ENCODE results near the gene OTX2. TPM values are rescaled to one million over a fixed set of nuclear protein-coding genes. Genes with fewer than 3 reads are reported as not detected.

The OTX2 gene
- polyA plus RNA-seq, 4 donors: not detected

- 67 to 74% (median 72%) methylated on average over 6 of the region's 6 CpGs for WGBS, 3 donors
- Histone ChIP-seq H3K4me1 (ENCODE audit: control insufficient read depth in 3 of 3, insufficient read depth in 2 of 3, low read depth in 1 of 3, low read length in 2 of 3) (peaks cover 0 to 1% (median 0%) of the 10 kb centered on the region in 3 donors), H3K36me3 (ENCODE audit: control insufficient read depth in 3 of 3, insufficient read depth in 2 of 3, low read depth in 1 of 3, low read length in 3 of 3) (no peaks in the 10 kb centered on the region), H3K4me3 (ENCODE audit: low read depth in 1 of 3, low read length in 3 of 3) (no peak overlapping the region), H3K27ac (ENCODE audit: low read depth in 1 of 3, low read length in 2 of 3) (no peak overlapping the region), H3K9me3 (ENCODE audit: control insufficient read depth in 2 of 2, insufficient read depth in 1 of 2, low read depth in 1 of 2, low read length in 1 of 2) (no peaks in the 10 kb centered on the region), H3K27me3 (ENCODE audit: control insufficient read depth in 3 of 3, insufficient read depth in 3 of 3, low read length in 3 of 3) (peaks cover 0 to 4% (median 0%) of the 10 kb centered on the region in 3 donors)
- no peak for FAIRE-seq
- no peak for DNase-seq
These were observed 29.9 kb upstream of the OTX2 start for GRCh38 chr14:56840221-56840620.

- H3K27me3 ChIP-seq (ENCODE audit: control insufficient read depth in 3 of 3, insufficient read depth in 3 of 3, low read length in 3 of 3): peaks cover 0 to 7% (median 0%) of the 10 kb centered on the region in 3 donors
- no peak overlapping the region for H3K4me3 ChIP-seq (ENCODE audit: low read depth in 1 of 3, low read length in 3 of 3)
- H3K27ac ChIP-seq (ENCODE audit: low read depth in 1 of 3, low read length in 2 of 3): no peak overlapping the region
- DNase-seq (no peak), FAIRE-seq (no peak)
- no peaks in the 10 kb centered on the region for H3K4me1 ChIP-seq (ENCODE audit: control insufficient read depth in 3 of 3, insufficient read depth in 2 of 3, low read depth in 1 of 3, low read length in 2 of 3)
- H3K9me3 ChIP-seq (ENCODE audit: control insufficient read depth in 2 of 2, insufficient read depth in 1 of 2, low read depth in 1 of 2, low read length in 1 of 2): no peaks in the 10 kb centered on the region
- WGBS, 3 donors: 87 to 95% (median 93%) methylated on average over 4 of the region's 4 CpGs
- no peaks in the 10 kb centered on the region for H3K36me3 ChIP-seq (ENCODE audit: control insufficient read depth in 3 of 3, insufficient read depth in 2 of 3, low read depth in 1 of 3, low read length in 3 of 3)
These were observed 18.9 kb upstream of the OTX2 start for GRCh38 chr14:56829151-56829550.

- H3K4me3 ChIP-seq (ENCODE audit: low read depth in 1 of 3, low read length in 3 of 3): no peak overlapping the region
- DNase-seq (no peak), FAIRE-seq (no peak)
- H3K27me3 ChIP-seq (ENCODE audit: control insufficient read depth in 3 of 3, insufficient read depth in 3 of 3, low read length in 3 of 3): peaks cover 0 to 20% (median 0%) of the 10 kb centered on the region in 3 donors
- WGBS, 3 donors: 77 to 81% (median 78%) methylated on average over 4 of the region's 4 CpGs
- H3K9me3 ChIP-seq (ENCODE audit: control insufficient read depth in 2 of 2, insufficient read depth in 1 of 2, low read depth in 1 of 2, low read length in 1 of 2): no peaks in the 10 kb centered on the region
- no peaks in the 10 kb centered on the region for H3K4me1 ChIP-seq (ENCODE audit: control insufficient read depth in 3 of 3, insufficient read depth in 2 of 3, low read depth in 1 of 3, low read length in 2 of 3)
- no peak overlapping the region for H3K27ac ChIP-seq (ENCODE audit: low read depth in 1 of 3, low read length in 2 of 3)
- no peaks in the 10 kb centered on the region for H3K36me3 ChIP-seq (ENCODE audit: control insufficient read depth in 3 of 3, insufficient read depth in 2 of 3, low read depth in 1 of 3, low read length in 3 of 3)
These were observed 15.9 kb upstream of the OTX2 start for GRCh38 chr14:56826214-56826613.

GRCh38 chr14:56821805-56822610, 11.7 kb upstream of the OTX2 start:
- no peaks in the 10 kb centered on the region for H3K9me3 ChIP-seq (ENCODE audit: control insufficient read depth in 2 of 2, insufficient read depth in 1 of 2, low read depth in 1 of 2, low read length in 1 of 2)
- H3K36me3 ChIP-seq (ENCODE audit: control insufficient read depth in 3 of 3, insufficient read depth in 2 of 3, low read depth in 1 of 3, low read length in 3 of 3): no peaks in the 10 kb centered on the region
- WGBS, 3 donors: 25 to 47% (median 33%) methylated on average over 6 of the region's 6 CpGs
- H3K27ac ChIP-seq (ENCODE audit: low read depth in 1 of 3, low read length in 2 of 3): no peak overlapping the region
- FAIRE-seq: no peak
- no peak for DNase-seq
- H3K27me3 ChIP-seq (ENCODE audit: control insufficient read depth in 3 of 3, insufficient read depth in 3 of 3, low read length in 3 of 3): peaks cover 6 to 39% (median 9%) of the 10 kb centered on the region in 3 donors
- H3K4me1 ChIP-seq (ENCODE audit: control insufficient read depth in 3 of 3, insufficient read depth in 2 of 3, low read depth in 1 of 3, low read length in 2 of 3): no peaks in the 10 kb centered on the region
- no peak overlapping the region for H3K4me3 ChIP-seq (ENCODE audit: low read depth in 1 of 3, low read length in 3 of 3)

GRCh38 chr14:56821177-56821576, 10.9 kb upstream of the OTX2 start:
- Histone ChIP-seq H3K9me3 (ENCODE audit: control insufficient read depth in 2 of 2, insufficient read depth in 1 of 2, low read depth in 1 of 2, low read length in 1 of 2) (no peaks in the 10 kb centered on the region), H3K27ac (ENCODE audit: low read depth in 1 of 3, low read length in 2 of 3) (no peak overlapping the region), H3K36me3 (ENCODE audit: control insufficient read depth in 3 of 3, insufficient read depth in 2 of 3, low read depth in 1 of 3, low read length in 3 of 3) (no peaks in the 10 kb centered on the region), H3K4me1 (ENCODE audit: control insufficient read depth in 3 of 3, insufficient read depth in 2 of 3, low read depth in 1 of 3, low read length in 2 of 3) (no peaks in the 10 kb centered on the region), H3K4me3 (ENCODE audit: low read depth in 1 of 3, low read length in 3 of 3) (no peak overlapping the region), H3K27me3 (ENCODE audit: control insufficient read depth in 3 of 3, insufficient read depth in 3 of 3, low read length in 3 of 3) (peaks cover 12 to 47% (median 12%) of the 10 kb centered on the region in 3 donors)
- WGBS, 3 donors: 55 to 65% (median 58%) methylated on average over 4 of the region's 4 CpGs
- DNase-seq (no peak), FAIRE-seq (no peak)

- H3K27me3 ChIP-seq (ENCODE audit: control insufficient read depth in 3 of 3, insufficient read depth in 3 of 3, low read length in 3 of 3): peaks cover 12 to 62% (median 21%) of the 10 kb centered on the region in 3 donors
- H3K9me3 ChIP-seq (ENCODE audit: control insufficient read depth in 2 of 2, insufficient read depth in 1 of 2, low read depth in 1 of 2, low read length in 1 of 2): no peaks in the 10 kb centered on the region
- H3K4me1 ChIP-seq (ENCODE audit: control insufficient read depth in 3 of 3, insufficient read depth in 2 of 3, low read depth in 1 of 3, low read length in 2 of 3): no peaks in the 10 kb centered on the region
- H3K4me3 ChIP-seq (ENCODE audit: low read depth in 1 of 3, low read length in 3 of 3): no peak overlapping the region
- DNase-seq (no peak), FAIRE-seq (no peak)
- H3K36me3 ChIP-seq (ENCODE audit: control insufficient read depth in 3 of 3, insufficient read depth in 2 of 3, low read depth in 1 of 3, low read length in 3 of 3): no peaks in the 10 kb centered on the region
- WGBS, 3 donors: 4 to 7% (median 4%) methylated on average over 31 of the region's 31 CpGs
- no peak overlapping the region for H3K27ac ChIP-seq (ENCODE audit: low read depth in 1 of 3, low read length in 2 of 3)
These were observed 7.2 kb upstream of the OTX2 start for GRCh38 chr14:56817396-56817921.

GRCh38 chr14:56816574-56817391, 6.5 kb upstream of the OTX2 start:
- WGBS, 3 donors: 3 to 9% (median 7%) methylated on average over 62 to 66 of the region's 66 CpGs
- no peak overlapping the region for H3K27ac ChIP-seq (ENCODE audit: low read depth in 1 of 3, low read length in 2 of 3)
- no peak overlapping the region for H3K4me3 ChIP-seq (ENCODE audit: low read depth in 1 of 3, low read length in 3 of 3)
- no peaks in the 10 kb centered on the region for H3K4me1 ChIP-seq (ENCODE audit: control insufficient read depth in 3 of 3, insufficient read depth in 2 of 3, low read depth in 1 of 3, low read length in 2 of 3)
- DNase-seq: peak in 1 of 2 donors; percentile 33
- H3K27me3 ChIP-seq (ENCODE audit: control insufficient read depth in 3 of 3, insufficient read depth in 3 of 3, low read length in 3 of 3): peaks cover 15 to 63% (median 25%) of the 10 kb centered on the region in 3 donors
- FAIRE-seq: no peak
- no peaks in the 10 kb centered on the region for H3K9me3 ChIP-seq (ENCODE audit: control insufficient read depth in 2 of 2, insufficient read depth in 1 of 2, low read depth in 1 of 2, low read length in 1 of 2)
- no peaks in the 10 kb centered on the region for H3K36me3 ChIP-seq (ENCODE audit: control insufficient read depth in 3 of 3, insufficient read depth in 2 of 3, low read depth in 1 of 3, low read length in 3 of 3)

- Histone ChIP-seq H3K27ac (ENCODE audit: low read depth in 1 of 3, low read length in 2 of 3) (no peak overlapping the region), H3K36me3 (ENCODE audit: control insufficient read depth in 3 of 3, insufficient read depth in 2 of 3, low read depth in 1 of 3, low read length in 3 of 3) (no peaks in the 10 kb centered on the region), H3K4me1 (ENCODE audit: control insufficient read depth in 3 of 3, insufficient read depth in 2 of 3, low read depth in 1 of 3, low read length in 2 of 3) (no peaks in the 10 kb centered on the region), H3K27me3 (ENCODE audit: control insufficient read depth in 3 of 3, insufficient read depth in 3 of 3, low read length in 3 of 3) (peaks cover 15 to 68% (median 32%) of the 10 kb centered on the region in 3 donors), H3K4me3 (ENCODE audit: low read depth in 1 of 3, low read length in 3 of 3) (no peak overlapping the region), H3K9me3 (ENCODE audit: control insufficient read depth in 2 of 2, insufficient read depth in 1 of 2, low read depth in 1 of 2, low read length in 1 of 2) (no peaks in the 10 kb centered on the region)
- DNase-seq (no peak), FAIRE-seq (no peak)
- WGBS, 3 donors: 7 to 12% (median 7%) methylated on average over 5 of the region's 5 CpGs
These were observed 5.5 kb upstream of the OTX2 start for GRCh38 chr14:56815745-56816144.

Measured in small intestine (tissue), 7 donors.